ENCODE measurements around the gene ELAVL2.
"Not testable (repeated sequence)": the region's sequence is repeated elsewhere in the genome, so short reads cannot be mapped to it uniquely, and the experiment has no call there.

The ELAVL2 gene

DNA sequence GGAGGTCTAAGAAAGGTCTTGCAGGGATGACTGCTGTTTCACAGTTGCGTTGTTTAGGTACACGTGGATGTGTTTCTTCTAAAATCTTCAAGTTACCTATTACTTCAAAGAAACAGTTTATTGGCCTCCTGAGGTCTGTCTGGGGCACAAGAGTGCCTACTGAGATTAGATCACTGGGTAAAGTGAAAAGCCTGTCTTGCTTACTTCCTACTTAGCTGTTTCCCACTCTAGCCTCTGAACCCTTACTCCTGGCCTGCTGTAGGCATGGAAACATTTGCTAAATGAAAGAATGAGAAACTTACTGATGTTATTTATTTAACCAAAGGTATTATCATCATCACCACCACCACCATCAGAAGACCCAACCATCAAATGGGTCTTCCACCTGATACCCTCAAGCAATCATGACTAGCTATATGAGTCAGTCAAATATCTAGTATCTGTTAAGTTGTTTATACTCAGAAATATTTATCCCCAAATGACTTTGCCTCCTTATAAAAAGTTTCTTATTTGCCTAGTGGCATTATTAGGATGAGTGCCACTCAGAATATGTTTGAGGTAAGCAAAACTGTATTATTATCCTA lies 92.5 kb downstream of the ELAVL2 start:
- no peak for TF ChIP-seq ZFX (IDR thresholded peaks at IDR 0.05; ENCODE audit: borderline replicate concordance)
- TF ChIP-seq, protein P1, sequence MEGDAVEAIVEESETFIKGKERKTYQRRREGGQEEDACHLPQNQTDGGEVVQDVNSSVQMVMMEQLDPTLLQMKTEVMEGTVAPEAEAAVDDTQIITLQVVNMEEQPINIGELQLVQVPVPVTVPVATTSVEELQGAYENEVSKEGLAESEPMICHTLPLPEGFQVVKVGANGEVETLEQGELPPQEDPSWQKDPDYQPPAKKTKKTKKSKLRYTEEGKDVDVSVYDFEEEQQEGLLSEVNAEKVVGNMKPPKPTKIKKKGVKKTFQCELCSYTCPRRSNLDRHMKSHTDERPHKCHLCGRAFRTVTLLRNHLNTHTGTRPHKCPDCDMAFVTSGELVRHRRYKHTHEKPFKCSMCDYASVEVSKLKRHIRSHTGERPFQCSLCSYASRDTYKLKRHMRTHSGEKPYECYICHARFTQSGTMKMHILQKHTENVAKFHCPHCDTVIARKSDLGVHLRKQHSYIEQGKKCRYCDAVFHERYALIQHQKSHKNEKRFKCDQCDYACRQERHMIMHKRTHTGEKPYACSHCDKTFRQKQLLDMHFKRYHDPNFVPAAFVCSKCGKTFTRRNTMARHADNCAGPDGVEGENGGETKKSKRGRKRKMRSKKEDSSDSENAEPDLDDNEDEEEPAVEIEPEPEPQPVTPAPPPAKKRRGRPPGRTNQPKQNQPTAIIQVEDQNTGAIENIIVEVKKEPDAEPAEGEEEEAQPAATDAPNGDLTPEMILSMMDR (IDR thresholded peaks at IDR 0.05) = no peak

DNA sequence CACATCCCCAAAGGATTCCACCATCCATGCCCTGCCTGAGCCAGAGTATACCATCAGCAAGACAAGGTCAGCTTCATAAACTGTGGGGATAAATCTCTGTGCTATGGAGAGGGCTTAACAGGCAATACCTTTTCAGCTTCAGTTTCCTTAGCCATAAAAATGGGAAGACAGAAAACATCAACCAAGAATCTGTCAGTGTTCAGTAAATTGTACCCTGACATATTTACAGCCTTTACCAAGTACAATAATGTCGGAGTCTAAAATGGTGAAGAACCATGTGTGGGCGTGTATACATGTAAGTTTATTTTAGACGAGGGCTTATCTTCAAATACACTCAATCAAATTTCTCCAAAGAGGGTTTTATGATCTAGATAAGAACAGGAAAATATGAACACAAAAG lies 94.7 kb downstream of the ELAVL2 start:
- TF ChIP-seq, protein P1 (IDR thresholded peaks at IDR 0.05) = no peak
- no peak overlapping the region for H3K27ac ChIP-seq

More for the DNA sequence above, 92.5 kb downstream of the ELAVL2 start:
- H3K27ac ChIP-seq = no peak overlapping the region

DNA sequence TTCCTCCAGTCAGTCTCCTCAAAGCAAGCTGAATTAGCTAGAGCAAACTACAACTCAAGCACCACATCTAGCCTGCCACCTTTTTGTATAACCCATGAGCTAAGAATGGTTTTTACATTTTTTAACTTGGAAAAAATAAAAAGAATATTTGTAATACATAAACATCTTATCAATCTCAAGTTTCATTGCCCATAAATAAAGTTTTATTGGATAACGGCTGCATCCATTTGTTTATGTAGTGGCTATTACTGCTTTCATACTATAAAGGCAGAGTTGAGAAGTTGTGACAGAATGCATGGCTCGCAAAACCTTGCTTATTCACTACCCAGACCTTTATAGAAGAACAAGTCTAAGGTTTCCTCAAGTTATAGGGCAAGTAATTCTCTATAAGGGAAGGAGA lies 95.7 kb downstream of the ELAVL2 start:
- TF ChIP-seq, protein P1 (IDR thresholded peaks at IDR 0.05) = no peak
- TF ChIP-seq ZFX (IDR thresholded peaks at IDR 0.05; ENCODE audit: borderline replicate concordance) = no peak
- H3K27ac ChIP-seq = no peak overlapping the region

DNA sequence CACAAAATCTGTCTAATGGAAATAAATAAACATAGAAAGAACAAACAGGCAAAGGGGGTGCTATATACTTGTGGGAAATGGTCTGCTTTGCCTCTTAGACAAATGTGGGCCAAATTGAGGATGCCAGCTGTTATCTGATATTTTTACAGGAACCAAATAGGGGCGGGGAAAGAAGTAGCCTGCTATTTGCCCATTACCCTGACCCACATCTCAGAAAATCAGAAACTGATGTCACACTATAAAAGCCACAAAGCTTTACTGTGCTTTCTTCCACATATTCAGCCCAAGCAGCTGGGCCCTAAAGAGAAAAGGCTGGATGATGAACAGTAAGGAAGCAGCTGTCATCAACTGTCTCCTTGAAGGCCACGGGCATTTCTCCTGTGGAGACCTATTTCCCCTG lies 97.3 kb downstream of the ELAVL2 start:
- no peak overlapping the region for H3K27ac ChIP-seq
- TF ChIP-seq ZFX (IDR thresholded peaks at IDR 0.05; ENCODE audit: borderline replicate concordance) = no peak
- TF ChIP-seq, protein P1 (IDR thresholded peaks at IDR 0.05) = no peak

DNA sequence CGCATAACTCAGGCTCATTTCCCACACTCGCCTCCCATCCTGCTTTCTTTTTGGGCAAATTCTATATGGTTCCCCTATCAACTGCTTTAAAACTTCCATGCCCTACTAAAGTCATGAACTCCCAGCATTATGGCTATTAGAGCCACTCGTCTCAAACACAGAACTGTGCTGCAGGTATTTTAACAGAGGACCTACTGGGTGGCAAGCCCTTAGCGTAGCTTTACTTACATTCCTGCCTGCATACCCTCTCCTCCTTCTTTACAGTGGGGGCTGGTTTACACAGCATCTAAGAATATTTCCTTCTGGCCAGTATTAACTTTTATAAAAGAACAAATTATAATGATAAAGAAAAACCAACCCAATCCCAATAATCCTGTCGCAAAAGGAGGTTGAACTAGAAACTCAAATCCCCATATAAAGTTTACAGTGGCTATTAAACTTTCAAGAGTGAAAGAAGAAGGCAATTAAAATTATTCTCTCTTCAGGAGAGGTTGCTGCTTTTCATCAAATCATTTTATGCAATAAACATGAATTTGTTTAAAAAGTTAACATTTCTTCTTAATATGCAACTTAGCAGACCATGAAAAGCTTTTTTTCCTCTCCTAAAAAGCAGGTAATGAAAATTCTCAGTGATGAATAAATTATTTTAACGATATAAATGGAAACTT lies 100.6 kb downstream of the ELAVL2 start:
- no peak overlapping the region for H3K27ac ChIP-seq
- TF ChIP-seq, protein P1 (IDR thresholded peaks at IDR 0.05) = no peak

DNA sequence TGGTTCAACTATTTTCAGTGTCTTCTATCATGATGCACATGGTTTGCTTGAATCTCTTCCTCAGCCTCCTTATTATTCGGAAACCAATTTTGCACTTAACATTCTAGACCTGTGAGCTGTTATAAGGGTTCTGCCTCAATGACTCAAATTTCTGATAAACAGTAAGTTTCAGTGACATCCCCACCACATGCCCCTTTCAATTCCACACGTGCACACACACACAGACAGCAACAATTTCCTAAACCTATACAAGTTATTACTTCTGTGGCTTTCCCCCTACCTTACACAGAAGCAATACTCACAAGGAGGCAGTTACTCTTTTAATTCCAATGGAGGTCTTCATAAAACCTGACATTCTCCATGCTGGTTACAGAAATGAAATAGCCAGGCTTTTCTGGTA lies 102.4 kb downstream of the ELAVL2 start:
- TF ChIP-seq, protein P1 (IDR thresholded peaks at IDR 0.05) = no peak
- TF ChIP-seq ZFX (IDR thresholded peaks at IDR 0.05; ENCODE audit: borderline replicate concordance) = no peak

DNA sequence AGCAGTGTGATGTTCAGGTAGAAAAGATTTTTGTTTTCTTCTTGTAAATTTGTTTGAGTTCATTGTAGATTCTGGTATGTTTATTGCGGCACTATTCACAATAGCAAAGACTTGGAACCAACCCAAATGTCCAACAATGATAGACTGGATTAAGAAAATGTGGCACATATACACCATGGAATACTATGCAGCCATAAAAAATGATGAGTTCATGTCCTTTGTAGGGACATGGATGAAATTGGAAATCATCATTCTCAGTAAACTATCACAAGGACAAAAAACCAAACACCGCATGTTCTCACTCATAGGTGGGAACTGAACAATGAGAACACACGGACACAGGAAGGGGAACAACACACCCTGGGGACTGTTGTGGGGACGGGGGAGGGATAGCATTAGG lies 103.0 kb downstream of the ELAVL2 start:
- not testable (repeated sequence) for H3K27ac ChIP-seq

More for the DNA sequence above, 102.4 kb downstream of the ELAVL2 start:
- no peak overlapping the region for H3K27ac ChIP-seq

DNA sequence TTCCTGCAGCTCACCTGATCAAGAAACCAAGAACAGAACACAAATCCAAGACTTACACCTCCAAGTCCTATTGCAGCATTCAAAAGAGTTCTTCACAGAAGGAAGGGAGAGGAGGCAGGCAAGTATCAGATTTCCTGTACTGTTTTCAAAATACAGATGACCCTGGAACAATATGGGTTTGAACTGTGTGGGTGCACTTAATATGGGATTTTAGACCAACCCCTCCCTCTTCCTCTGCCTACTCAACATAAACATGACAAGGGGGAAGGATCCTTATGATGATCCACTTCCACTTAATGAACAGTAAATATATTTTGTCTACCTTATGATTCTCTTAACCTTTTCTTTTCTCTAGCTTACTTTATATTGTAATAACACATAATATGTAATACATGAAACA lies 104.6 kb downstream of the ELAVL2 start:
- H3K27ac ChIP-seq = no peak overlapping the region
- TF ChIP-seq ZFX (IDR thresholded peaks at IDR 0.05; ENCODE audit: borderline replicate concordance) = no peak
- TF ChIP-seq, protein P1 (IDR thresholded peaks at IDR 0.05) = no peak

Data from 22Rv1 (cell line).